MM.1S (cell line): Measurements from ENCODE around the gene LRRC49.

Source experiments
- EZH2 ChIP-seq: fragments of 300-600 bp; sonication (generic); optimal IDR thresholded peaks from 2 replicates; pipeline ENCODE3; 2017; ENCODE audit warnings: low read depth, mild to moderate bottlenecking, antibody characterized with exemption, low read length, mixed read lengths
- TF ChIP-seq, protein P1 (sequence below): fragments of 300-600 bp; sonication (generic); IDR thresholded peaks from 2 replicates; pipeline ENCODE4 v1.5.1; 2016; ENCODE audit warnings: antibody characterized with exemption, low read length, mixed read lengths

- TF ChIP-seq, protein P1, sequence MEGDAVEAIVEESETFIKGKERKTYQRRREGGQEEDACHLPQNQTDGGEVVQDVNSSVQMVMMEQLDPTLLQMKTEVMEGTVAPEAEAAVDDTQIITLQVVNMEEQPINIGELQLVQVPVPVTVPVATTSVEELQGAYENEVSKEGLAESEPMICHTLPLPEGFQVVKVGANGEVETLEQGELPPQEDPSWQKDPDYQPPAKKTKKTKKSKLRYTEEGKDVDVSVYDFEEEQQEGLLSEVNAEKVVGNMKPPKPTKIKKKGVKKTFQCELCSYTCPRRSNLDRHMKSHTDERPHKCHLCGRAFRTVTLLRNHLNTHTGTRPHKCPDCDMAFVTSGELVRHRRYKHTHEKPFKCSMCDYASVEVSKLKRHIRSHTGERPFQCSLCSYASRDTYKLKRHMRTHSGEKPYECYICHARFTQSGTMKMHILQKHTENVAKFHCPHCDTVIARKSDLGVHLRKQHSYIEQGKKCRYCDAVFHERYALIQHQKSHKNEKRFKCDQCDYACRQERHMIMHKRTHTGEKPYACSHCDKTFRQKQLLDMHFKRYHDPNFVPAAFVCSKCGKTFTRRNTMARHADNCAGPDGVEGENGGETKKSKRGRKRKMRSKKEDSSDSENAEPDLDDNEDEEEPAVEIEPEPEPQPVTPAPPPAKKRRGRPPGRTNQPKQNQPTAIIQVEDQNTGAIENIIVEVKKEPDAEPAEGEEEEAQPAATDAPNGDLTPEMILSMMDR, result no peak
- TF ChIP-seq EZH2, result no peak
Observed at GRCh38 chr15:71015342-71015741, 122.7 kb downstream of the LRRC49 start.
